T-cell (primary cell): ENCODE results near the gene RTP3. TPM values are rescaled to one million over a fixed set of nuclear protein-coding genes. Genes with fewer than 3 reads are reported as not detected.
A peak's percentile ranks its signal among the peaks of the same experiment; 100 is the strongest.

Source experiments
- ATAC-seq, 4 experiments: fragments of 200-7000 bp in 3 of 4; fragments of 150-1000 bp in 1 of 4; cut with Tn5 transposase; replicated peaks in 1 of 4; 1 replicate in 3 of 4; 2 replicates in 1 of 4; pipeline ENCODE4 v1.10.0; 2021; ENCODE audit warnings: moderate library complexity in 3 of 4, mild to moderate bottlenecking in 2 of 4, moderate number of reproducible peaks in 1 of 4
- CTCF ChIA-PET, 2 donors: fragments of 300-600 bp; sonication (Branson Sonifier 250); formaldehyde crosslinking; loops; one replicate each; lab custom pipeline; 2022; ENCODE audit warnings: antibody characterized with exemption in 2 of 2; lab: Charles Lee
- POLR2A ChIA-PET, 2 donors: fragments of 300-600 bp; sonication (Branson Sonifier 250); formaldehyde crosslinking; loops; one replicate each; lab custom pipeline; 2022; ENCODE audit warnings: antibody characterized with exemption in 2 of 2; lab: Charles Lee
- DNase-seq, 35 experiments: peaks; one replicate each; pipeline versions ENCODE4 v3.0.0 to v3.0.0-alpha.2; 2013 to 2023
- H3K27ac ChIP-seq: one replicate; pipeline ENCODE4 v1.5.1; 2013; ENCODE audit warnings: low read length
- H3K27me3 ChIP-seq, 2 experiments: replicated peaks in 1 of 2; 1 replicate in 1 of 2; 2 replicates in 1 of 2; pipeline versions ENCODE4 v1.6.1 to v1.7.0; 2013; ENCODE audit warnings: low read length in 1 of 2, mixed read lengths in 1 of 2; ENCODE audit not compliant: control insufficient read depth in 2 of 2, insufficient read depth in 2 of 2; ENCODE audit errors: extremely low read depth in 1 of 2
- H3K36me3 ChIP-seq, 2 donors: 1 replicate in 1 of 2; 2 replicates in 1 of 2; pipeline versions ENCODE4 v1.6.1 to v1.7.0; 2013; ENCODE audit warnings: low read length in 1 of 2; ENCODE audit not compliant: control insufficient read depth in 2 of 2, insufficient read depth in 1 of 2; ENCODE audit errors: extremely low read depth in 1 of 2
- H3K4me1 ChIP-seq, 2 experiments: 1 replicate in 1 of 2; 2 replicates in 1 of 2; pipeline versions ENCODE4 v1.6.1 to v1.7.0; 2013; ENCODE audit warnings: low read length in 2 of 2, mixed read lengths in 1 of 2; ENCODE audit not compliant: insufficient read depth in 2 of 2, control insufficient read depth in 1 of 2; ENCODE audit errors: extremely low read depth in 1 of 2
- H3K4me3 ChIP-seq, 2 donors: 1 replicate in 1 of 2; 2 replicates in 1 of 2; pipeline versions ENCODE4 v1.5.1 to v1.7.0; 2013; ENCODE audit warnings: mild to moderate bottlenecking in 2 of 2, low read length in 1 of 2, moderate library complexity in 1 of 2; ENCODE audit not compliant: control insufficient read depth in 1 of 2; ENCODE audit errors: extremely low read depth in 1 of 2
- H3K9me3 ChIP-seq: 2 replicates; pipeline ENCODE4 v1.7.0; 2013
- H3K27ac Mint-ChIP-seq, 2 donors: one replicate each; pipeline ENCODE4 v1.8.0; 2020 to 2021; ENCODE audit warnings: mild to moderate bottlenecking in 2 of 2, mixed read lengths in 2 of 2
- H3K27me3 Mint-ChIP-seq, 2 donors: one replicate each; pipeline ENCODE4 v1.8.0; 2021 to 2022; ENCODE audit warnings: mixed read lengths in 2 of 2
- H3K36me3 Mint-ChIP-seq: one replicate; pipeline ENCODE4 v1.8.0; 2021; ENCODE audit warnings: mixed read lengths
- H3K4me1 Mint-ChIP-seq, 3 donors: one replicate each; pipeline ENCODE4 v1.8.0; 2020 to 2022; ENCODE audit warnings: mixed read lengths in 3 of 3, mild to moderate bottlenecking in 1 of 3
- H3K4me3 Mint-ChIP-seq, 3 donors: one replicate each; pipeline ENCODE4 v1.8.0; 2020 to 2022; ENCODE audit warnings: mild to moderate bottlenecking in 3 of 3, mixed read lengths in 3 of 3, moderate library complexity in 3 of 3
- H3K9me3 Mint-ChIP-seq, 3 donors: one replicate each; pipeline ENCODE4 v1.8.0; 2020 to 2022; ENCODE audit warnings: mixed read lengths in 3 of 3
- whole genome bisulfite sequencing: methylation state at CpG from one replicate; pipeline ENCODE4 v1.1.5; 2013; ENCODE audit warnings: missing lambda C conversion rate; ENCODE audit not compliant: insufficient coverage; 5-methylcytosine and 5-hydroxymethylcytosine counted together
- total RNA-seq, 35 experiments: library from RNA in 6 of 35; stranded (reverse) in 6 of 35; fragments of 120-200 nt in 1 of 35; gene quantifications; one replicate each; pipeline versions ENCODE4 v1.2.1 to v1.2.4 and lab custom pipeline; 2013 to 2026

Gene RTP3
- total RNA-seq, 5 donors from 2014 or later (not counting 1 experiment from before 2014, with no cell fraction given), result not detected

DNA sequence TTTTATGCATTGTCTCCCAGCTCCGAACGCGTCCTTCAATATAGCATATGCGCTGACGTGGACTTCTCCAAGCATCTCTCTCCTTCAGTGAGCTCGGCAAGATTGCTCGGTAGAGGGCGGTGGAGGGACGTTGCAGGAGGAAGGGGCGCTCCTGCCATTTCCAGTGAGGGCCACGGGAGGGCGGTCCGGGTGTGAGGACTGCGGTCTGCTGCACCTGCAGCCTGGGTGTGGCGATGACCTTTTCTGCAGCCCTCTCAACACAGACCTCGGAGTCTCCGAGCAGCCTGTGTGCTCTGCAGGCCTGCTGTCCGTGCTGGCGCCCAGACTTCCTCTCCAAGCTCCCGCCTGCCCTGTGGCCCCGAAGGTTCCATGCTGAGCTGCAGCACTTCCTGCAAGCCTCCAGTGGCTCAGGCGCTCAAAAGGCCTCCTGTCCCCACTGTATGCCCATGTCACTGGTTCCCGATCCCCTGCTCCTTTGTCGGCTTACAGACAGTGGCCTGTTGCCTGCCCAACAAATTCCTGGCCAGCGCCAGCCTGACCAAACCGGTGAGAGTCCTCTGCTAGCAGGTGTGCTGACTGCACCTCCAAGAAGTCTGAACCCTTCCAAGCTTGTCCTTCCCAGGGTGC is 8.9 kb upstream of the RTP3 start:
- Histone ChIP-seq H3K27ac (no peak overlapping the region), H3K36me3 (no peaks in the 10 kb centered on the region), H3K9me3 (no peaks in the 10 kb centered on the region), H3K4me3 (peak overlapping the region; percentile 35 to 52), H3K27me3 (peaks cover 0 to 9% of the 10 kb centered on the region in 2 experiments), H3K4me1 (peaks cover 11 to 16% of the 10 kb centered on the region in 2 experiments)
- Mint-ChIP-seq H3K27me3 (no peaks in the 10 kb centered on the region), H3K4me1 (peaks cover 19 to 26% (median 19%) of the 10 kb centered on the region in 3 donors), H3K4me3 (peak overlapping the region; percentile 37 to 68 (median 51)), H3K36me3 (no peaks in the 10 kb centered on the region), H3K9me3 (no peaks in the 10 kb centered on the region), H3K27ac (peak overlapping the region; percentile 75 to 85)
- WGBS, result 17% methylated on average over 18 of the region's 26 CpGs
- ATAC-seq, result peak; percentile 95 to 98 (median 96)
- CTCF ChIA-PET, result interaction anchor here (0.5 to 4.0 kb wide), 29 partner anchors 8 to 204 kb away, joined by 3 to 54 read pairs (median 4); partner anchors contain the start of genes CCR5AS (in 2 of the 2), CCRL2 (in 2 of the 2), ALS2CL (in 1 of the 2) and RTP3 (in 1 of the 2)
- POLR2A ChIA-PET, result interaction anchor here in 1 of 2 donors (0.7 kb wide), 1 partner anchor 141 kb away, joined by 4 read pairs; no protein-coding TSS in a partner anchor
- peak; percentile 78 to 96 (median 90) for DNase-seq

DNA sequence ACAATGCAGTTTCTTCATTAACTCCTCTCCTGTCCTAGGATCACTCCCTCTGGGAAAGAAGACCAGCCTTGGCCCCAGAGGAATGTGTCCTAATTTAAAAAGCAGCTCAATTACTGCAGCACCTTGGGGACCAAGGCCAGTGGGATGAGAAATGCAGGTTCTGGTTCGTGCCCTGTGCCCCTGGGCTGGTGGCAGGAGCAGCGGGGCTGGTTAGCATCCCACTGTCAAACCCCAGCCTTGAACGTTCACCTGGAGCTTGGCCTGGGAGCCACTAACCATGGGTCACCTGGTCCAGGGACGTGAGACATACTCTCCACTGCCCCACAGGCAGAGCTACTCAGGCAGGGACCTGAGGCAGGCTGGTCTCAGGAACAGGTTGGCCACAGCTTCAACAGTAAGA is 8.4 kb upstream of the RTP3 start:
- Histone ChIP-seq H3K4me3 (no peak overlapping the region), H3K9me3 (no peaks in the 10 kb centered on the region), H3K27me3 (peaks cover 0 to 9% of the 10 kb centered on the region in 2 experiments), H3K27ac (no peak overlapping the region), H3K4me1 (peaks cover 11 to 16% of the 10 kb centered on the region in 2 experiments), H3K36me3 (no peaks in the 10 kb centered on the region)
- Mint-ChIP-seq H3K4me3 (peak overlapping the region in 2 of 3 donors; percentile 37 to 68), H3K27ac (peak overlapping the region; percentile 79 to 85), H3K27me3 (no peaks in the 10 kb centered on the region), H3K9me3 (no peaks in the 10 kb centered on the region), H3K36me3 (no peaks in the 10 kb centered on the region), H3K4me1 (peaks cover 19 to 26% (median 19%) of the 10 kb centered on the region in 3 donors)
- ChIA-PET POLR2A (no interaction called here), CTCF (interaction anchor here (0.6 to 4.0 kb wide), 24 partner anchors 8 to 204 kb away, joined by 3 to 54 read pairs (median 4); partner anchors contain the start of genes CCR5AS (in 2 of the 2), CCRL2 (in 2 of the 2), ALS2CL (in 1 of the 2) and RTP3 (in 1 of the 2))
- ATAC-seq (no peak), DNase-seq (no peak)
- WGBS, result 86% methylated on average over 4 of the region's 4 CpGs

GRCh38 chr3:46489875-46490274 is 7.9 kb upstream of the RTP3 start:
- ChIA-PET CTCF (interaction anchor here (0.6 to 4.0 kb wide), 13 partner anchors 9 to 203 kb away, joined by 3 to 54 read pairs (median 6); partner anchors contain the start of gene ALS2CL (in 1 of the 2)), POLR2A (no interaction called here)
- Mint-ChIP-seq H3K4me3 (no peak overlapping the region), H3K4me1 (peaks cover 19 to 26% (median 19%) of the 10 kb centered on the region in 3 donors), H3K27ac (peak overlapping the region; percentile 48 to 79), H3K36me3 (no peaks in the 10 kb centered on the region), H3K9me3 (no peaks in the 10 kb centered on the region), H3K27me3 (no peaks in the 10 kb centered on the region)
- peaks cover 11 to 16% of the 10 kb centered on the region in 2 experiments for H3K4me1 ChIP-seq
- DNase-seq, result peak in 1 of 35 experiments; percentile 18
- no peak overlapping the region for H3K4me3 ChIP-seq
- H3K9me3 ChIP-seq, result no peaks in the 10 kb centered on the region
- peak in 1 of 4 experiments; percentile 36 for ATAC-seq
- H3K27me3 ChIP-seq, result peaks cover 0 to 7% of the 10 kb centered on the region in 2 experiments
- H3K36me3 ChIP-seq, result no peaks in the 10 kb centered on the region
- no CpG with 5 or more reads among the region's 1 CpG for WGBS
- no peak overlapping the region for H3K27ac ChIP-seq

DNA sequence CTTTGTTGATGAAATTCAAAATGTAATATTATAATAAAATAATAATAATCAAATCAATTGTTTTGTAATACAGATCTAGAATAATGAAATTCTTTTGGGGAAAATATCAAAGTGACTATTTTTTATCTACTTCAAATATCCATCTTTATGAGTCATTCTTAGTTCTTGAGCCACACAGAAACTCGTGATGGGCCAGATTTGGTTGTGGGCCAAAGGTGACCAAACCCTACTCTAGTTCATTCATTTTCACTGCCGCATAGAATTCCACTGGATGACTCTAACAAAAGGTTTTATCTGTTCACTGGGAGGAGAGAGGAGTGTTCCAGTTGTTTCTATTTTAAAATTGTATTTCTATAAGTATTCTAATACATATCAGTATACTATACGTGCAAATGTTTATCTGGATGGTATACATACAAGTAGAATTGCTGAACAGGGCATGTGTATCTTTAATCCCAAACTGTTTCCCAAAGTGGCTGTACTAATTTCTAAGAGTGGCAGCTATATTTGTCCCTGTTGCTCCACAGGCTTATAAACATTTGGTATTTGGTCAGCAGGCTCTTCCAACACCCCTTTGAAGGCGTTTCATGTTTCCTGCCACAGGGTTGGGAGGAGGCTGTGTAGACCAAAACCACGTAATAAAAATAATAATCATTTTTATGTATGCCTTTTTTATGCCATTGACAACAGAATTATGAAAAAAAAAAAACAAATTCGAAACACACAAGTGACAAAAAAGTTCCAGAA is 7.3 kb upstream of the RTP3 start:
- no peak for DNase-seq
- Histone ChIP-seq H3K4me1 (peaks cover 11 to 16% of the 10 kb centered on the region in 2 experiments), H3K27ac (no peak overlapping the region), H3K36me3 (no peaks in the 10 kb centered on the region), H3K9me3 (no peaks in the 10 kb centered on the region), H3K27me3 (peaks cover 0 to under 1% of the 10 kb centered on the region in 2 experiments), H3K4me3 (no peak overlapping the region)
- Mint-ChIP-seq H3K4me1 (peaks cover 19 to 26% (median 19%) of the 10 kb centered on the region in 3 donors), H3K36me3 (no peaks in the 10 kb centered on the region), H3K27ac (peak overlapping the region in 1 of 2 donors; percentile 33), H3K27me3 (no peaks in the 10 kb centered on the region), H3K4me3 (no peak overlapping the region), H3K9me3 (no peaks in the 10 kb centered on the region)
- POLR2A ChIA-PET, result no interaction called here
- CTCF ChIA-PET, result interaction anchor here (0.7 to 4.0 kb wide), 6 partner anchors 48 to 808 kb away, joined by 3 to 54 read pairs (median 36); no protein-coding TSS in a partner anchor
- WGBS, result 43% methylated on average over 1 of the region's 6 CpGs
- ATAC-seq, result no peak

DNA sequence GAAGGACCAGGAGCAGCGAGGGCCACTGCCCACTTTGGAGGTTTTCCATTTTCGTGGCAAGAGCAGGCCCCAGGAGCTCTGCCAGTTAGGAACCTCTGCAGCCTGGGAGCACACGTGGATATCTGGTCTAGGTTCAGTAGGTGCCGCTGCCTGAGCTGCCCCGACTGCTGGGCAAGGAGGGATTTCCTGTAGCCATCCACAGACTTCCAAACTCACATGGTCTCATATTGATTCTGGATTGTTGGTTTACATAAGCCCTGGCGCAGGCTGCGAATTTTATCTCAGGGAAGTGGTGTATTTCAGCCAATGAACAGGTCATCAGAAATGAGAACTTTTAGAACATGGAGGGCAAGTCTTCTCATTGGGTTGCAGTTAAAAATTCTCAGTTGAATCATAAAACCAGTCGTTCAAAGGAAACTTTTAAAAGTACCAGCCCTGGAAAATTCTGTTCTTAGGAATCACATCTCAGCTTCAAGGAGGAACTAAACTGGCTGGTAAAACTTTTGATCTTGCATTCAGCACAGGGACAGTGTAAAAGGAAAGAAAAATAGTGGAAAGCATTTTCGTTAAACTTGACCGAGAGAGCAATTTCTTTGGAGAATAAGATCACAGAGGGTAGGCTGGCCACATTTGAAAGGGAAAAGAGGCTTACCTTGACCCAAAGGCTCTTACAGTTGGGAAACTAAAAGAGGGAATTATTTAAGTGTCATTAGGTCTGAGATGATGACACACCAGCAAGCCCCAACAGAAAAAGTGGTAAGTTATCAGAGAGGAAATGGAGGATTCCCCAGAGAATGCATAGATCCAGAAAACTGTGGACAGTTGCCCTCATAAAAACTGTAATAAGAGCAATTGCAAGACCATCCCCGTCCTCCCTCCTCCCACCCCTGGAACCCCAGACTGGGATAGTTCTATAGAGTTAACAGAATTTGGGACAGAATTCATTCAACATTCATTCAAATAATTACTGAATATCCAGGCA is 6.4 kb upstream of the RTP3 start:
- no peaks in the 10 kb centered on the region for H3K36me3 ChIP-seq
- Mint-ChIP-seq H3K27ac (peak overlapping the region; percentile 17 to 37), H3K4me1 (peaks cover 19 to 26% (median 19%) of the 10 kb centered on the region in 3 donors), H3K27me3 (no peaks in the 10 kb centered on the region), H3K36me3 (no peaks in the 10 kb centered on the region), H3K4me3 (no peak overlapping the region), H3K9me3 (no peaks in the 10 kb centered on the region)
- H3K4me3 ChIP-seq, result no peak overlapping the region
- ChIA-PET POLR2A (no interaction called here), CTCF (interaction anchor here (0.6 to 4.0 kb wide), 5 partner anchors 47 to 1522 kb away, joined by 3 to 54 read pairs (median 4); no protein-coding TSS in a partner anchor)
- H3K27me3 ChIP-seq, result no peaks in the 10 kb centered on the region
- DNase-seq (no peak), ATAC-seq (no peak)
- peaks cover 12 to 16% of the 10 kb centered on the region in 2 experiments for H3K4me1 ChIP-seq
- H3K27ac ChIP-seq, result no peak overlapping the region
- 95% methylated on average over 6 of the region's 11 CpGs for WGBS
- H3K9me3 ChIP-seq, result no peaks in the 10 kb centered on the region
